ENCODE results near the gene MYH9.
"Not testable (repeated sequence)": the region's sequence is repeated elsewhere in the genome, so short reads cannot be mapped to it uniquely, and the experiment has no call there.

The MYH9 gene

GRCh38 chr22:36387959-36388726, at the start of gene MYH9:
Gene MYH9, minus strand, starts transcription at chr22:36387967. Its CDS starts 38,731 bp downstream, at chr22:36349236.
- peak; percentile 96 to 98 for DNase-seq (ENCODE audit: low read depth in 2 of 2)

- peak; percentile 44 to 45 for DNase-seq (ENCODE audit: low read depth in 2 of 2)
These were observed 48.0 kb upstream of the MYH9 start for GRCh38 chr22:36435516-36436415.

GRCh38 chr22:36433318-36434231, 45.8 kb upstream of the MYH9 start:
- no peak for DNase-seq (ENCODE audit: low read depth in 2 of 2)

- no peak for DNase-seq (ENCODE audit: low read depth in 2 of 2)
These were observed 45.0 kb upstream of the MYH9 start for GRCh38 chr22:36432592-36433317.

- no peak for DNase-seq (ENCODE audit: low read depth in 2 of 2)
These were observed 44.2 kb upstream of the MYH9 start for GRCh38 chr22:36431977-36432376.

GRCh38 chr22:36430863-36431262, 43.1 kb upstream of the MYH9 start:
- no peak for DNase-seq (ENCODE audit: low read depth in 2 of 2)

- DNase-seq (ENCODE audit: low read depth in 2 of 2): not testable (repeated sequence)
These were observed 40.2 kb upstream of the MYH9 start for GRCh38 chr22:36427952-36428351.

GRCh38 chr22:36425977-36426523, 38.3 kb upstream of the MYH9 start:
- no peak for DNase-seq (ENCODE audit: low read depth in 2 of 2)

GRCh38 chr22:36424901-36425579, 37.3 kb upstream of the MYH9 start:
- DNase-seq (ENCODE audit: low read depth in 2 of 2): no peak

GRCh38 chr22:36424466-36424865, 36.7 kb upstream of the MYH9 start:
- DNase-seq (ENCODE audit: low read depth in 2 of 2): not testable (repeated sequence)

- DNase-seq (ENCODE audit: low read depth in 2 of 2): no peak
These were observed 36.0 kb upstream of the MYH9 start for GRCh38 chr22:36423461-36424404.

GRCh38 chr22:36422287-36423014, 34.7 kb upstream of the MYH9 start:
- no peak for DNase-seq (ENCODE audit: low read depth in 2 of 2)

GRCh38 chr22:36419912-36420882, 32.4 kb upstream of the MYH9 start:
- DNase-seq (ENCODE audit: low read depth in 2 of 2): no peak

GRCh38 chr22:36419177-36419911, 31.6 kb upstream of the MYH9 start:
- no peak for DNase-seq (ENCODE audit: low read depth in 2 of 2)

GRCh38 chr22:36417281-36417686, 29.5 kb upstream of the MYH9 start:
- no peak for DNase-seq (ENCODE audit: low read depth in 2 of 2)

- no peak for DNase-seq (ENCODE audit: low read depth in 2 of 2)
These were observed 27.8 kb upstream of the MYH9 start for GRCh38 chr22:36415415-36416168.

Measured in stimulated activated CD8-positive, alpha-beta memory T cell treated with anti-CD3 and anti-CD28 coated beads, Interleukin-2, amount 100 ng/mL, for 1 hour (primary cell).